CD14-positive monocyte (primary cell): ENCODE results near the gene PTPN14. TPM values are rescaled to one million over a fixed set of nuclear protein-coding genes. Genes with fewer than 3 reads are reported as not detected.
"Not testable (repeated sequence)": the region's sequence is repeated elsewhere in the genome, so short reads cannot be mapped to it uniquely, and the experiment has no call there.

Experiments
- DNase-seq, 3 donors: peaks; one replicate each; pipeline ENCODE4 v3.0.0-alpha.2; 2011 to 2022
- H2AFZ ChIP-seq: 2 replicates; pipeline ENCODE4 v1.6.0; 2012; ENCODE audit warnings: mild to moderate bottlenecking, low read depth, low read length, inconsistent platforms; ENCODE audit not compliant: insufficient read depth, poor library complexity, severe bottlenecking
- H3K27ac ChIP-seq, 2 donors: 1 replicate in 1 of 2; 2 replicates in 1 of 2; pipeline ENCODE4 v1.5.1; 2012 to 2013; ENCODE audit warnings: low read length in 2 of 2, control low read depth in 1 of 2, inconsistent platforms in 1 of 2, low read depth in 1 of 2, mild to moderate bottlenecking in 1 of 2
- H3K27me3 ChIP-seq, 2 donors: one replicate each; pipeline versions ENCODE4 v1.6.0 to v1.6.1; 2011 to 2013; ENCODE audit warnings: low read length in 2 of 2; ENCODE audit not compliant: control insufficient read depth in 2 of 2, insufficient read depth in 2 of 2
- H3K36me3 ChIP-seq, 2 donors: replicated peaks in 1 of 2; 1 replicate in 1 of 2; 2 replicates in 1 of 2; pipeline versions ENCODE4 v1.5.1 to v1.6.1; 2012 to 2013; ENCODE audit warnings: low read length in 2 of 2, control low read depth in 1 of 2, inconsistent platforms in 1 of 2, mild to moderate bottlenecking in 1 of 2; ENCODE audit not compliant: insufficient read depth in 2 of 2, control insufficient read depth in 1 of 2
- H3K4me1 ChIP-seq, 2 donors: 1 replicate in 1 of 2; 2 replicates in 1 of 2; pipeline versions ENCODE4 v1.5.1 to v1.6.1; 2012 to 2013; ENCODE audit warnings: low read length in 2 of 2, control low read depth in 1 of 2, inconsistent platforms in 1 of 2, mild to moderate bottlenecking in 1 of 2, moderate library complexity in 1 of 2; ENCODE audit not compliant: insufficient read depth in 2 of 2, control insufficient read depth in 1 of 2
- H3K4me2 ChIP-seq: replicated peaks from 2 replicates; pipeline ENCODE3; 2012; ENCODE audit warnings: low read length, moderate library complexity, mild to moderate bottlenecking; ENCODE audit not compliant: poor library complexity, severe bottlenecking; ENCODE audit errors: extremely low read depth
- H3K4me3 ChIP-seq, 3 experiments: fragments of 200-600 bp in 1 of 3; sonication (generic) in 1 of 3; replicated peaks in 1 of 3; 1 replicate in 2 of 3; 2 replicates in 1 of 3; pipeline ENCODE4 v1.5.1; 2011 to 2013; ENCODE audit warnings: low read length in 3 of 3, mild to moderate bottlenecking in 3 of 3, control low read depth in 2 of 3, low read depth in 2 of 3, inconsistent platforms in 1 of 3, moderate library complexity in 1 of 3
- H3K79me2 ChIP-seq: 2 replicates; pipeline ENCODE4 v1.6.0; 2012; ENCODE audit warnings: mild to moderate bottlenecking, control low read depth, inconsistent platforms, low read length, moderate library complexity; ENCODE audit not compliant: insufficient read depth
- H3K9ac ChIP-seq: 2 replicates; pipeline ENCODE4 v1.6.0; 2017; ENCODE audit warnings: low read length, mild to moderate bottlenecking; ENCODE audit not compliant: insufficient read depth, poor library complexity, severe bottlenecking
- H3K9me3 ChIP-seq, 2 donors: replicated peaks in 1 of 2; 1 replicate in 1 of 2; 2 replicates in 1 of 2; pipeline versions ENCODE4 v1.5.1 to v1.6.1; 2012 to 2013; ENCODE audit warnings: low read length in 2 of 2, control low read depth in 1 of 2; ENCODE audit not compliant: control insufficient read depth in 1 of 2, insufficient read depth in 1 of 2
- H4K20me1 ChIP-seq: 2 replicates; pipeline ENCODE4 v1.6.0; 2012; ENCODE audit warnings: mild to moderate bottlenecking, low read length, control low read depth, moderate library complexity; ENCODE audit not compliant: insufficient read depth
- H3K27ac Mint-ChIP-seq, 7 donors: one replicate each; pipeline ENCODE4 v1.8.0; 2020; ENCODE audit warnings: mild to moderate bottlenecking in 7 of 7, mixed read lengths in 7 of 7, moderate library complexity in 6 of 7, inconsistent platforms in 2 of 7
- H3K27me3 Mint-ChIP-seq, 3 donors: one replicate each; pipeline ENCODE4 v1.8.0; 2021 to 2022; ENCODE audit warnings: low read depth in 3 of 3, mild to moderate bottlenecking in 3 of 3, mixed read lengths in 3 of 3, moderate library complexity in 3 of 3, inconsistent platforms in 1 of 3
- H3K36me3 Mint-ChIP-seq, 2 donors: one replicate each; pipeline ENCODE4 v1.8.0; 2020; ENCODE audit warnings: mixed read lengths in 2 of 2, inconsistent platforms in 1 of 2, mild to moderate bottlenecking in 1 of 2
- H3K4me1 Mint-ChIP-seq: one replicate; pipeline ENCODE4 v1.8.0; 2020; ENCODE audit warnings: mild to moderate bottlenecking, mixed read lengths
- H3K4me3 Mint-ChIP-seq, 2 donors: one replicate each; pipeline ENCODE4 v1.8.0; 2020; ENCODE audit warnings: mild to moderate bottlenecking in 2 of 2, mixed read lengths in 2 of 2, moderate library complexity in 1 of 2
- H3K9me3 Mint-ChIP-seq, 7 donors: one replicate each; pipeline ENCODE4 v1.8.0; 2020 to 2022; ENCODE audit warnings: mixed read lengths in 7 of 7, mild to moderate bottlenecking in 6 of 7, moderate library complexity in 6 of 7, inconsistent platforms in 2 of 7
- WGBS: methylation state at CpG from one replicate; pipeline ENCODE4 v1.1.5; 2013; ENCODE audit warnings: missing lambda C conversion rate; ENCODE audit not compliant: insufficient coverage; 5-methylcytosine and 5-hydroxymethylcytosine counted together
- intact Hi-C, 2 donors: fragments of 100-400 bp; cut with micrococcal nuclease; formaldehyde crosslinking; loops; one replicate each; pipeline versions ENCODE4 v1.15.0 to v1.15.1; 2023
- polyA plus RNA-seq, 3 donors: library from polyadenylated mRNA; depleted of rRNA in 1 of 3; unstranded in 2 of 3; stranded (reverse) in 1 of 3; fragments of 300-500 nt in 2 of 3; fragments of >200 nt in 1 of 3; fragmentation: Illumina TruSeq in 2 of 3; gene quantifications; 1 replicate in 2 of 3; 2 replicates in 1 of 3; pipeline ENCODE4 v1.2.3, GENCODE V29; 2012 to 2021
- TF ChIP-seq, protein P1 (sequence below): fragments of 200-600 bp; IDR thresholded peaks from one replicate; pipeline ENCODE4 v1.8.0; 2022; ENCODE audit warnings: antibody characterized with exemption, mild to moderate bottlenecking

The PTPN14 gene
- polyA plus RNA-seq, 3 donors: 0.01 TPM; not detected in 1

DNA sequence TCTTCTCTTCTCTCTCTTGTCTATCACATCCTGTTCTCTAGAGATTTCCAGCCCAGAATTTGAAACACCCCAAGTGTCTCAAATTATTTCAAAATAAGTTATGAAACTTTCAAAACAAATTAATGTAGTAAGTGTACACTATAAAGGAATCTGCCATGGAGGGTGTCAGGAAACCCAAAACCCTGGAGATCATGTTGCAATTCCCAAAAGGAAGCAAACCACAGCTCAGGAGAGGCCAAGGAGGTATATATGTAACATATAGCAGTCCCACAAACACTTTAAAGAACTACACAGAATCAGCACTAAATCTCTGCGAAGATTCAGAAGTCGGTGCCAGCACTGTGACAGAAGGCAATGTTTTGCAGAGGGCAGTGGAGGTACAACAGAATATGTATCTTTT, 26.6 kb downstream of the PTPN14 start:
- H3K27me3 ChIP-seq: no peaks in the 10 kb centered on the region
- H4K20me1 ChIP-seq: no peaks in the 10 kb centered on the region
- no peak overlapping the region for H3K4me3 Mint-ChIP-seq
- peaks cover 0 to 11% (median 6%) of the 10 kb centered on the region in 3 donors for H3K27me3 Mint-ChIP-seq
- H3K4me2 ChIP-seq: no peak overlapping the region
- peaks cover 0 to 3% (median 0%) of the 10 kb centered on the region in 7 donors for H3K9me3 Mint-ChIP-seq
- no peak for DNase-seq
- intact Hi-C loops: no loop called here
- no peak overlapping the region for H2AFZ ChIP-seq
- no peaks in the 10 kb centered on the region for H3K79me2 ChIP-seq
- H3K4me1 ChIP-seq: peaks cover 10 to 15% of the 10 kb centered on the region in 2 donors
- H3K9me3 ChIP-seq: no peaks in the 10 kb centered on the region
- no peaks in the 10 kb centered on the region for H3K36me3 Mint-ChIP-seq
- no peak overlapping the region for H3K27ac Mint-ChIP-seq
- H3K4me3 ChIP-seq: no peak overlapping the region
- no peak overlapping the region for H3K27ac ChIP-seq
- TF ChIP-seq, protein P1, sequence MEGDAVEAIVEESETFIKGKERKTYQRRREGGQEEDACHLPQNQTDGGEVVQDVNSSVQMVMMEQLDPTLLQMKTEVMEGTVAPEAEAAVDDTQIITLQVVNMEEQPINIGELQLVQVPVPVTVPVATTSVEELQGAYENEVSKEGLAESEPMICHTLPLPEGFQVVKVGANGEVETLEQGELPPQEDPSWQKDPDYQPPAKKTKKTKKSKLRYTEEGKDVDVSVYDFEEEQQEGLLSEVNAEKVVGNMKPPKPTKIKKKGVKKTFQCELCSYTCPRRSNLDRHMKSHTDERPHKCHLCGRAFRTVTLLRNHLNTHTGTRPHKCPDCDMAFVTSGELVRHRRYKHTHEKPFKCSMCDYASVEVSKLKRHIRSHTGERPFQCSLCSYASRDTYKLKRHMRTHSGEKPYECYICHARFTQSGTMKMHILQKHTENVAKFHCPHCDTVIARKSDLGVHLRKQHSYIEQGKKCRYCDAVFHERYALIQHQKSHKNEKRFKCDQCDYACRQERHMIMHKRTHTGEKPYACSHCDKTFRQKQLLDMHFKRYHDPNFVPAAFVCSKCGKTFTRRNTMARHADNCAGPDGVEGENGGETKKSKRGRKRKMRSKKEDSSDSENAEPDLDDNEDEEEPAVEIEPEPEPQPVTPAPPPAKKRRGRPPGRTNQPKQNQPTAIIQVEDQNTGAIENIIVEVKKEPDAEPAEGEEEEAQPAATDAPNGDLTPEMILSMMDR: no peak
- H3K9ac ChIP-seq: no peak overlapping the region
- peaks cover 16% of the 10 kb centered on the region for H3K4me1 Mint-ChIP-seq
- WGBS: no CpG with 5 or more reads among the region's 2 CpGs
- no peaks in the 10 kb centered on the region for H3K36me3 ChIP-seq

DNA sequence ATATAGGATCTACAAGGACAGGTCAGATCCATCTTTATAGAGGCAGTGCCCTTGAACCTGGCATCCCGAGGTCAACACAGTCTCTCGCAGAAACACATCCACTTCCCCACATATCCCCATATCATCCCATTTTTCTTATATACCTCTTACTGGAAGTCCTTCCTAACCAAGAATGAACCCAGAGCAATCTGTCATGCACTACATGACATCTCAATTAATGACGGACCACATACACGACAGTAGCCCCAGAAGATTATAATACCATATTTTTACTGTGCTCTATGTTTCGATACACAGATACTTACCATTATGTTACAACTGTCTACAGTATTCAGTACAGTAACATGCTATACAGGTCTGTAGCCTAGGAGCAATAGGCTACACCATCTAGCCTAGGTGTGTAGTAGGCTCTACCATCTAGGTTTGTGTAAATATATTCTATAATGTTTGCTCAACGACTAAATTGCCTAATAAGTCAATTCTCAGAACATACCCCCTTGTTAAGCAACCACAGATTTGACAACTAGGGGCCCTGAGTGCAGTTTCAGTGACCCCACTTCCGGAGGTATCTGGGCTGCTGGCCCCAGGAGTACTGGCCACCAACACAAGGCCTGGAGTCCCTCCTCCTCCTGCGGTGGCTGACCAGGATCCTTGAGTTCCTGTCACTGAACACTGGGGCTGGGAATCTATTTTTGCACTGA, 28.1 kb downstream of the PTPN14 start:
- intact Hi-C loops: no loop called here
- Histone ChIP-seq H3K9ac (no peak overlapping the region), H3K4me3 (no peak overlapping the region), H2AFZ (no peak overlapping the region), H3K4me2 (no peak overlapping the region), H4K20me1 (no peaks in the 10 kb centered on the region), H3K27ac (no peak overlapping the region), H3K36me3 (no peaks in the 10 kb centered on the region), H3K9me3 (no peaks in the 10 kb centered on the region), H3K27me3 (no peaks in the 10 kb centered on the region), H3K4me1 (peaks cover 10 to 15% of the 10 kb centered on the region in 2 donors), H3K79me2 (no peaks in the 10 kb centered on the region)
- Mint-ChIP-seq H3K4me1 (peaks cover 16% of the 10 kb centered on the region), H3K4me3 (no peak overlapping the region), H3K9me3 (no peaks in the 10 kb centered on the region), H3K27me3 (peaks cover 0 to 9% (median 6%) of the 10 kb centered on the region in 3 donors), H3K36me3 (no peaks in the 10 kb centered on the region), H3K27ac (no peak overlapping the region)
- 100% methylated on average over 5 of the region's 8 CpGs for WGBS
- DNase-seq: no peak
- TF ChIP-seq, protein P1: no peak

DNA sequence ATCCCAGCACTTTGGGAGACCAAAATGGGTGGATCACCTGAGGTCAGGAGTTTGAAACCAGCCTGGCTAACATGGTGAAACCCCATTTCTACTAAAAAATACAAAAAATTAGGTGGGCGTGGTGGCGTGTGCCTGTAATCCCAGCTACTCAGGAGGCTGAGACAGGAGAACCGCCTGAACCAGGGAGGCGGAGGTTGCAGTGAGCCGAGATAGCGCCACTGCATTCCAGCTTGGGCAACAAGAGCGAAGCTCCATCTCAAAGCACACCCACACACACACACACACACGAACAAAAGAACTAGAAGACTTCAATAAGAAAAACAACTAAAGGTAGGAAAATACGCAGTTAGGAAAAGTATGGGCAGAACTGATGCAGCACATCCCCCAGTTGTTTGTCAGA, 29.9 kb downstream of the PTPN14 start:
- intact Hi-C loops, H3K27me3 ChIP-seq, H3K4me3 ChIP-seq, H3K36me3 ChIP-seq, H4K20me1 ChIP-seq, H3K9me3 ChIP-seq, H3K4me2 ChIP-seq, H3K9ac ChIP-seq, H3K36me3 Mint-ChIP-seq, DNase-seq, H3K4me3 Mint-ChIP-seq, H3K27me3 Mint-ChIP-seq, H3K27ac ChIP-seq, H3K9me3 Mint-ChIP-seq, H3K27ac Mint-ChIP-seq, H2AFZ ChIP-seq, H3K79me2 ChIP-seq: not testable (repeated sequence)
- peaks cover 16% of the 10 kb centered on the region for H3K4me1 Mint-ChIP-seq
- peaks cover 10 to 15% of the 10 kb centered on the region in 2 donors for H3K4me1 ChIP-seq
- 100% methylated on average over 2 of the region's 9 CpGs for WGBS
